ENCODE results near the gene COG4.
"Not testable (repeated sequence)": the region's sequence is repeated elsewhere in the genome, so short reads cannot be mapped to it uniquely, and the experiment has no call there.

The COG4 gene

DNA sequence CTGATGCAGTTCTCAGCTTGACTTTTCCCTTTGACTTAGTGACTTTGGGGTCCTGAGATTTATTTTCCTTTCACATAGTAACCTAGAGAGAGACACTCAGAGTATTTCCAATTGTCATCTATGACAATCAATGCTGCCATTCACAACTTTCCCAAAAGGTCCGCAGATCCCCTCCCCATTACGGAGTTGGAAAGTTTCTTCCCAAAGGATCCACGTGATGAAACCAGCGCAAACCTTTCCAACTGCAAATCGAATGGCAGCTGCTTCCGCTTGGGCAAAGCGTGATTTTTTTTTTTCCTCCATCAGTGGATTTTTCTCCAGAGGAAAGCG is 69.5 kb downstream of the COG4 start:
- DNase-seq: no peak

DNA sequence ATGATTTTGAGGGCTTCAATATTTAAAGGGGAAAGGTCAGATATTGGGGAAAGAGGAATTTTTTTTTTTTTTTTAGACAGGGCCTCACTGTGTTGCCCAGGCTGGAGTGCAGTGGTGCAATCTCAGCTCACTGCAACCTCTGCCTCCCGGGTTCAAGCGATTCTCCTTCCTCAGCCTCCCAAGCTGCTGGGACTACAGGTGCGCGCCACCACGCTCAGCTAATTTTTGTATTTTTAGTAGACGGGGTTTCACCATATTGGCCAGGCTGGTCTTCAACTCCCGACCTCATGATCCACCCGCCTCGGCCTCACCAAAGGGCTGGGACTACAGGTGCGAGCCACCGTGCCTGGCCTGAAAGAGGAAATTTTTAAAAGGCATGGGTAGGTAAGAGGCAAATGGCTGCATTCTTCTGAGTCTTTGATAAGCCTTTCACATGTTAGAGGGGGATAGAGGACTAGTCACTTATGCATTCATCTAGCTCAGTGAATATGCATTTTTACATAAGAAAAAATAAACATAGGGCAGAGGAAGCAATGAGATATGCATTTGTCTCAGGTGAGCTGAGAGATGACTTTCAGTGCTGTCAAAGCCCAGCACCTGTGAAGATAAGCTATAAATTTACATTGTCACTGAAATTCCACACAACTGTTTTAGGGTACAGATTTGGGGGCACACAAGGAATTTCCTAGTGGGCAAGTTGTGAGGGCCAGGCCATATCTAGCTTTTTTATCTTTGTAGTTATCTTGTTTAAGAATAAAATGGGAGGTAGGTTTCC is 70.0 kb downstream of the COG4 start:
- no peak for DNase-seq

DNA sequence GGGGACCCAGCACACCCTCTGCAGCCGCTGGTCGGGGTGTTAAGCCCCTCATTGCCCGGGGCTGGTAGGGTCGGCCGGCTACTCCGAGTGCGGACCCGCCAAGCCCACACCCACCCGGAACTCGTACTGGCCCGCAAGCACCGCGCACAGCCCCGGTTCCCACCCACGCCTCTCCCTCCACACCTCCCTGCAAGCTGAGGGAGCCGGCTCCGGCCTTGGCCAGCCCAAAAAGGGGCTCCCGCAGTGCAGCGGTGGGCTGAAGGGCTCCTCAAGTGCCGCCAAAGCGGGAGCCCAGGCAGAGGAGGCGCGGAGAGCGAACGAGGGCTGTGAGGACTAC is 72.4 kb downstream of the COG4 start:
- not testable (repeated sequence) for DNase-seq

DNA sequence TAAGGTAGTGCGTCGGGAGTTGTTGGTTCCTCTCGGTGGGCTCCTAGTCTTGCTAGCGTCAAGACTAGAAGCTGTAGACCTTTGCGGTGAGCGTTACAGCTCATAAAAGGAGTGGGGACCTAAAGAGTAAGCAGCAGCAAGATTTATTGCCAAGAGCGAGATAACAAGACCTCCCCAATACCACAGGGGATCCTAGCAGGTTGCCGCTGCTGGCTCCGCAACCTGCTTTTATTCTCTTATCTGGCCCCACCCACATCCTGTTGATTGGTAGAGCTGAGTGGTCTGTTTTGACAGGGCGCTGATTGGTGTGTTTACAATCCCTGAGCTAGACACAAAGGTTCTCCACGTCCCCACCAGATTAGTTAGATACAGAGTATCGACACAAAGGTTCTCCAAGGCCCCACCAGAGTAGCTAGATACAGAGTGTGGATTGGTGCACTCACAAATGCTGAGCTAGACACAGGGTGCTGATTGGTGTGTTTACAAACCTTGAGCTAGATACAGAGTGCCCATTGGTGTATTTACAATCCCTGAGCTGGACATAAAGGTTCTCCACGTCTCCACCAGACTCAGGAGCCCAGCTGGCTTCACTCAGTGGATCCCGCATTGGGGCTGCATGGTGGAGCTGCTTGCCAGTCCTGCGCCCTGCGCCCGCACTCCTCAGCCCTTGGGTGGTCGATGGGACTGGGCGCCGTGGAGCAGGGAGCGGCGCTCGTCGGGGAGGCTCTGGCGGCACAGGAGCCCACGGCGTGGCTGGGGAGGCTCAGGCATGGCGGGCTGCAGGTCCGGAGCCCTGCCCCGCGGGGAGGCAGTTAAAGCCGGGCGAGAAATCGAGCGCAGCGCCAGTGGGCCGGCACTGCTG is 73.0 kb downstream of the COG4 start:
- not testable (repeated sequence) for DNase-seq

DNA sequence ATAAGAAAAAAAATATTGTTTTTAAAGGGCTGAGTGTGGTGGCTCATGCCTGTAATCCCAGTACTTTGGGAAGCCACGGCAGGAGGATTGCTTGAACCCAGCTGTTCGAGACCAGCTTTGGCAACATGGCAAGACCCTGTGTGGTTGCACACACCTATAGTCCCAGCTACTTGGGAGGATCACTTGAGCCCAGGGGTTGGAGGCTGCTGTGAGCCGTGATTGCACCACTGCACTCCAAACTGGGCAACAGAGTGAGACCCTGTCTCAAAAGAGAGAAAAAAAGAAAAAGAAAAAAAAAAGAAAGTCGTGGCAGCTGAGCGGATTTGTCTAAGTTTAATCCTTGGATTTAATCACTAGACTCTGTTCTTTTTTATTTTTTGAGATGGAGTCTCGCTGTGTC is 75.3 kb downstream of the COG4 start:
- DNase-seq: no peak

DNA sequence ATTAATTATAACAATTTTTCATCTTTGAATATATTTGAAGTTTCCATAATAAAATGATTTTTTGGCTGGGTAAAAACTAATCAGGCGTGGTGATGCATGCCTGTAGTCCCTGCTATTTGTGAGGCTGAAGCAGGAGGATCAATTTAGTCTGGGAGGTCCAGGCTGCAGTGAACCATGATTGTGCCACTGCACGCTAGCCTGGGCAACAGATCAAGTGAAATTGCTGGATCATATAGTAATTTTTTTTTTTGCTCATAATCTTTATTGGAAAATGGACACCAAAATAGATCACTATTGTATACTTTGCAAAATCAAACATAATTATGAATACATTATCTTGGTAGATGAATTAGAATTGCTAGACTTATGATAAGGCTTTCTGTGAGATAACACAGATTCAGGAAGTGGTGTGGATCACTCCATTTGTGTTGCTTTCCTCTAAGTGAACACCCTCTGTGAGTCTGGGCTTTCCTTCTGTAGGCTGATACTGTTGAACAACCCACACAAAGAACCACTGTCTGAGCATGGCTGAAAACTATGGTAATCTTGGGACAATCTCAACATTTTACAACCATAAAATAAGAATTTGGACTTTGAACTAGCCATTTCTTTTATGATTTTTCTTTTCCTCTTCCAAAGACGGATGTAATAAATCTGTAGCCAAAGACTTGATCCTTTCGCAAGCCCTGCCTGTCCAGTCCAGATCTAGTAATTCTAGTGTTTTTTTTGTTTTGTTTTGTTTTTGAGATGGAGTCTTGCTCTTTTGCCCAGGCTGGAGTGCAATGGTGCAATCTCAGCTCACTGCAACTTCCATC is 78.9 kb downstream of the COG4 start:
- no peak for DNase-seq

DNA sequence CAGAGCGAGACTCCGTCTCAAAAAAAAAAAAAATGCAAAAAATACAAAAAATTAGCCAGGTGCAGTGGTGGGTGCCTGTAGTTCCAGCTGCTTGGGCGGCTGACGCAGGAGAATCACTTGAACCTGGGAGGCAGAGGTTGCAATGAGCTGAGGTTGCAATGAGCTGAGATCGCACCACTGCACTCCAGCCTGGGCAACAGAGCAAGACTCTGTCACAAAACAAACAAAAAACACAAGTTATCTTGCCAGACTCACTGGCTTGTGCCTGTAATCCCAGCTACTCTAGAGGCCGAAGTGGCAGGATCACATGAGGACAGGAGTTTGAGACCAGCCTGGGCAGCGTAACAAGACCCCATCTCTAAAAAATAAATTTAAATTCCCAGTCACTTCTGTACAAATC is 81.0 kb downstream of the COG4 start:
- no peak for DNase-seq

DNA sequence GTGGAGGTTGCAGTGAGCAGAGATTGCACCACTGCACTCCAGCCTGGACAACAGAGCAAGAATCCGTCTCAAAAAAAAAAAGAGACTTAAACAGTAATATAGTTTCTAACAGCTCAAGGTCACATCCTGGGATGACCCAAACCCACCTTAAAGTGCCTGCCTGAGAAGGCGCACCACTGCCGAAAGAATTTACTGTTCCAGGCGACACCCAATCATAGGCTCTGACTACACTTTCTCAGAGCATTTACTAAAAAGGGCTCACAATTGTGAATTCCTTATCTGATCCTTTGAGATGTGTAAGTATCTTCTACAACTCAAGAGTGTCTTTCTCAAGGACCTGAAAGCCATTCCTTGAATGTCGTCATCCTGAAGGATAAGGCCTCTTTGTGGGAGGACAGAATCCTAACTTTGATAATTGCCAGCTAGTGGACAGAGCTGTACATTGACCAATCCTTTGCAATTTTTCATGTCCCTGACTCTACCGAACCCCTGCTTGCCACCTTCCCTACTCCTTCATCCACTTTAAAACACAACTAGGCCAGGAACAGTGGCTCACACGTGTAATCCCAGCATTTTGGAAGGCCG is 81.9 kb downstream of the COG4 start:
- DNase-seq: no peak

DNA sequence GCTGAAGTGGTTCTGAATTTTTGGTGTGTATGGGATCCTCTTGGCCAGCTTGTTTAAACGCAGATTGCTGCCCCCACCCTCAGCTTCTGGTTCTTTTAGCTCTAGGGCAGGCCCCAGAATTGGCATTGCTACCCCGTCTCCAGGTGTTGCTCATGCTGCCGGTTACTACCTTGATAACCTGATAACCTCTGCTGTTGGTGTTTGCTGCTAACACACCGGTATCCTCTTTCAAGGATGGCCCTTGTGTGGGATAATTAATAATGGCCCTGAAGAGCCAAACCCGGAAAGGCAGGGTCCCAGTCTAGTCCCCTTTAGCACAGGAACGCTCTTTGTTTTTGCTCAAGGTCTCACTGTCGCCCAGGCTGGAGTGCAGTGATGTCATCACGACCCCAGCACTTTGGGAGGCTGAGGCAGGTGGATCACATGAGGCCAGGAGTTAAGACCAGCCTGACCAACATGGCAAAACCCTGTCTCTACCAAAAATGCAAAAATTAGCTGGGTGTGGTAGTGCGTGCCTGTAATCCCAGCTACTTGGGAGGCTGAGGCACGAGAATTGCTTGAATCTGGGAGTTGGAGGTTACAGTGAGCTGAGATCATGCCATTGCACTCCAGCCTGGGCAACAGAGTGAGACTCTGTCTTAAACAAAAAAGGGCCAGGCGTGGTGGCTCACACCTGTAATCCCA is 83.2 kb downstream of the COG4 start:
- DNase-seq: no peak

DNA sequence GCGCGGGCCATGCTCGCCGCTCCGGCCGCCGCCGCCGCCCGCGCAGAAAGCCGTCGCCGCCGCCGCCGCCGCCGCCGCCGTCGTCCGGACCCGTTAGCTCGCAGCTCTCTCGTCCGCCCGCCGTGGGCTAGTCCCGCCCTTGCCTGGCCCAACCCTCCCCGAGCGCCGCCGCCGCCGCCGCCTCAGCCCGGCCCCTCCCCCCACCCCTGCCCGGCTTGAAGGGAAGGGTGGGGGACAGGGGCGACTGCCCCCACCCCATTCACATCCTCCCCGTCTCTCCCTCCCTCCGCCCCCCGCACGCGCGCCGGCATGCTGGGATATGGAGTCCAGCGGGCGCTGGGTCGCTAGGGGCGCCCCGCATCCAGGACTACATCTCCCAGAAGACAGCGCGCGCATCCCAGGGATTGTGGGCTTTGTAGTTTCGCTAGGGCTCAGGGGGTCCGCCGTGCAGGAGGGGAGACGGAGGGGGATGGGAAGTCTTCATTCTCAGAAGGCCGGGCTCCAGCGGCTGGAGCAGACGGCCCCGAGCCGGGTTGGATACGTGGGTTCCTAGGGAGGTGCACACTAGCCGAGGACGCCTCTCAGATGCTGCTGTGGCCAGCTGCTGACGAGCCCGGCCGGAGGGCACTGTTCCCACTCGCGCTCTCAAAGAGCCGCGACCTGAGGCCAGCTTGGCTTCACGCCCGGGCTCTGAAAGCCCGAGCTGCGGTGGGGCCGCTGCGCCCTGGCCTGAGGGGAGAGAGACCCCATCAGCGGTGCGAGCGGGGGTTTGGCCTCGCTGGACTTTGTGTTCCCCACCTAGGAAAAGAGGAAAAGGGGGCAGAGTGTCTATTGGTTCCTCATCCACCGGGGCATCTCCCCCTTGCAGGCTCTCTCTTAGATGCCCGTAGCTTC is 84.1 kb downstream of the COG4 start, which contains the start of gene ST3GAL2:
TSS of gene ST3GAL2 (minus strand) at position 132 of the 894 bp plus-strand sequence. CDS start 40,570 bp downstream, outside the sequence.
- DNase-seq: peak; percentile 97

DNA sequence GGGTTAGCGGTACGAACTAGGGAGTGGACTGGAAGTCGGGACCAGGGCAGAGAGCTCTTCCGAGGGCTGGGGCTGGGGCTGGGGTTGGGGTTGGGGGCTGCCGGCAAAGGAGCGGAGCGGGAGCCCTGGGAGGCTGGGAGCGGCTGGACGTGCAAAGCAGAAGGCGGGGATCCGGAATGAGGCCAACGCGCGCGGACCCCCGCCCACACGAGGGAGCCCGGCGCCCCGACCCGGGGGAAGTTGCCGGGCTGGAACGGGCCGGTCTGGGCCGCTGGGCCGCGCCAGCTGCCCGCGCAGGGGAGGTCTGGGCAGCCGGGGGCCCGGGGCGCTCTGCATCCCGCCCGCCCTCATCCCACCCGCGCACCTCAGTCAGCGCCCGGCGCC is 84.8 kb downstream of the COG4 start:
- peak; percentile 31 for DNase-seq

DNA sequence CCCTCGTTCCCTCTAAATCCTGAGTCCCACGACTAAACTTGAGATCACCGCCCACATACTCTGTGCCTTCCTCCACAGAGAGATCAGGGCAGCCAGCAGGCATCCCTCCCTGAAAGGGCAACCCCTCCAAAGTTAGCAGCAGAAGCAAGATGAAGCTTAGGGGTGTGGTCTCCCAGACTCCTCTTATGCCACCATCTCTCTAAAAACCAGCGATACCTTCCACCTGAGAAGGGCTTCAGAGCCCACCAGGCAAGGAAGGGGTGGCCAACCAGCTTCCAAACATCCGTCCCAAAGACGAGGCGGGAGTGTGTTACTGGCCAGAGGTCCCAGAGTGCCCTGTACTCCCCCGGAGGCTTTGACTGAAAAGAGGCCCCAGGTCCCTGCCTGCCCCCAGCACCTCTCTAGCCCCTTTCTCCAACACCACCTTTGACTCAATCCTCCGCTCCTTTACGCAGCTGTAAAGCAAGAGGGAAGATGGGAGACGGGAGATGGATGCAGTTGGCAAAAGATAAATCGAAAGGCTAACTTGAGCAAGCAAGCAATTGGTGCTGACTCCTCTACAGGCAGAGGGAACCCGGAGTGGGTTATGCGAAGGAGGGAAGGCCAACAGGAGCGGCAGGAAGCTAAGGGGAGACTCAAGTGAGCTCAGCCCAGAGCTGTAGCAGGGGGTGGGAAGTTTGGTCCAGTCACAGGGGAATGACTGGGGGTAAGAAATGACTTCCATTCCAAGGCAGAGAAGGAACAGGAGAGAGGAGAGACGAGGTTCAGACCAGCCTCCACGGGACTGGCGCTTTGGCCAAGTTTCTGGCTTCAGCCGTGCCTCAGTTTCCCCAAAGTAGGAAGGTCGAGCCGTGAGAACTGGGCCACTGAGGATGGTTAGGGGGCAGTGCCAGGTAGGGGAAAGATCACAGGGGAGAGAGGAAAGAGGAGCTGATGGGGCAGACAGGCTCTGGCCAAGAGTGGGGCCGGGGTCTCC is 85.5 kb downstream of the COG4 start:
- peak; percentile 38 for DNase-seq

DNA sequence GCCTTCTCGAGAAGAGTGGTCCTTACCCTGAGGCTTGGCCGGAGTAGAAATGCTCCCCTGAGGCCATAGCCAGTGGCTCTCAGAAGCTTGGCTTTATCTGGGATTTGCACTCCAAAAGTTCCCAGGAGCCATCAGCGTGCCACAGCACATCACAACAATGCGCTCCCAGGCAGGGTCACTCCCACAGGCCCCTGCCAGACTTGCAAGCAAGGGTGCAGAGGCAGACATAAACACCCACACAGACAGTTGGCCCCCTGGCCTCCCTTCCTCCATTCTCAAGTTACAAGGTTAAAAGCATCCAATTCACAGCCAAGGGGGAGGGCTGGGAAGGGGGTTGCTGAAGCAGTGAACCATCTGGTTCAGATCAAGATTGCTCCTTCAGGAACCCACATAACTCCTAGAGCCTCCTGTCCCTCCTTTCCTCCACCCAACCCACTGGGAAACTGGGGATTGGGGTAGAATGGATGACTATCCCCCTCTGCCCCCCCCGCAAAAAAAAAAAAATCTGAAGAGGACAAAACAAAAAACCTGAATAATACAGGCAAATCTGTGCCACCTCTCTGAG is 86.3 kb downstream of the COG4 start:
- no peak for DNase-seq

DNA sequence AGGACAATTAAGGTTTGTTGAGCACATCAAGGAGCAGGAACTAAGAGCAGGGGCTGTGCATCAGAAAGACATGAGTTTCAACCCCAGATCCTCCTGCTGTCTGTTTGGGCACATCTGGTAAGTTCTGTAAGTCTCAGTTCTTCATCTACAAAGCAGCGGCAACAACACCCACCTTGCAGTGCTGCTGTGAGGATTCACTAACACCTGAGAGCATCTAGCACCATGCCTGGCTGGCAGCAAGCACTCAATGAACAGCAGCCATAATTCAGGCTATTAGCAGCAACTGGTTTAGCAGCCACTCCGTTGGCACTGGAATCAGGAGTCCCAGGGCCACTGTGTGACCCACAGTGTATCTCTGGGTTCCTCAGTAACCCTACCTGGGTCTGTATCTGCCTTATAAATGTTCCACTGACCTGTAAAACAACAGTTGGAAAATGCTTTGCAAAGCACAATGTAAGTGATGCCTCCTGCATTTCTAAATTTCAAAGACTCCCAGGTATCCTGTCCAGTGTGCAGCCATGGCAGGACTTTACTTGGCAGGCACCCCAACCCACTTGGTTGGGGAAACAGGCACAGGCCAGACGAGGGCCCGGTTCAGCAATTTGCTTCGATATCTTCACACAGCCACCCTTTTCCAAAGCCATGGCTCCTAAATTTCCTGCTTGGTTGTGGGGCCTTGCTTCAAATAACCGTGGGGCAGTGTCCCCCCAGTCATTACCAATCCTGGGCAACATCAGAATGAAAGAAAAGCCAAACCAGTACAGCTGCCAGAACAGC is 88.7 kb downstream of the COG4 start:
- no peak for DNase-seq

DNA sequence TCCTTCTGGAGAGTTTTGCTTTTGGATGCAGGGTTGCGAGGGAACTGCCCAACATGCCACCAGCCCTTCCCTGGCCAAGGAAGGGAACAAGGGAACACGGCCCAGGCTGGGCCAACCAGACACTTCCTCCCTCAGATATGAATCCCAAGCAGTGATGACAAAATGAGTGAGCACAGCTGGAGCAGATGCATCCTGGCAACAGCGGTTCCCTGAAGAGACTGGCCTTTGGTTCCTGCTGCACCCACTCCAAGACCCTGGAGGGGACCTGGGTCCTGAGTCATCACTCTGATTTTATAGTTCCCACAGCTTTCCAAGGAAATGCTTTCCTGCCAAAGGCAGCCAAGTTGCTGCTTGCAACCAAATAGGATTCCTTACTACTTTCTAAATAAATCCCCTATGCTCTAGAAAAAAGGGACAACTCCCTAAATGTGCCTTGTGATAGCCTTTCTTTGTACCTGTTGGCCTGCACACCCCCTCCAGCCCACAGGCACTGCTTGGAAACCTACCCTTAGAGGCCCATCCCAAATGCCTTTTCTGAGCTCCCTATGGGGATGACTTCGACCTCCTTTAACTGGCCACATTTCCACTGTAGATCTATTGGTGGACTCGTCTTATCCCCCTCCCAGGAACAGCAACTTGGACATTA is 89.8 kb downstream of the COG4 start:
- DNase-seq: no peak

DNA sequence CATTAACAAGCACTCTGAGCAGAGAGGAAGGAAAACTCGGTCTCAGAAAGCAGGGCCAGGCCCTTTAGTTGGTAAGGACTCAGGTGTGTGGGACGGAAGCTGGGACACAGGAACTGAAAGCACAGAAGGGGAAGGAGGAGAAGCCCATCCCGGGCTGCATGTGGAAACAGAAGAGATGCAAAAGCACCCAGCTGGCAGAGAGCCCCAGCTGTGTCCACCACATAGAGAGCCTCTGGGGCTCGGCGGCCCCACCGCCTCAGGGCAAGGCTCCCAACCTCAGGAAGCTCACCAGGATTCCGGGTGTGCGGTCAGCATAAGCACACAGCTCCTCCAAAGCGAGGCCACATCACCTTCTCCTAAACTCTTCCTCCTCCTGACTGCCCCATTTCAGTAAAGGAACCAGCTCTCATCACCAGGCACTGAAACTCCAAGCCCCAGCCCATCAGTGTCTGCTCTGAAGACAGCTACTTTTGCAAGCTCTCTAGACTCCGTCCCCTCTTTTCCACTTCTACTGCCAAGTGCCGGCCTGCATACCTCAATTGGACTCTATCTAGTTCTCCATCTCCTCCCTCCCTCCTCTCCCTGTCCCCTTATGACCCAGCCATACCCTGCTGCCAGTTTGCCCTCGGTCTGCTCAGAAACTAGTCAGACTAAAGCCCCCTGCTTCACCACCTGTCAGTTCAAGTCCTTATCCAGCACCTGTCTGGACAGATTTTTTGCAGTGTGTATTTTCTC is 90.5 kb downstream of the COG4 start:
- no peak for DNase-seq

DNA sequence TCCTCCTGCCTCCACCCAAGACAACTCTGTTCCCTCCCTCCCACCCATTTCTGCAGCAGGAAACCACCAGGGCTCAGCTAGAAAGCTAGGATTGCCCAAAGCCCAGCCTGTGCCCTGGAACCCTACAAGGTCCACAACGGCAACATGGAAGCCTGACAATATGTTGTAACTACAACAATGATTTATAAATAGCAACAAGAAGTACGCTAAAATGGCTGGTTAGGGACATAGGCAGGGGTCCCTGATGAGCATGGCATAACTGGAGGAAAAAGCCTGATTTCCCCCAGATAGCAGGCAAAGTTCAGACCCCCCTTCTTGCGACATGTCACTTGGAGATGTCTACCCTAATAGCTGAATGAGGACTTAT is 91.0 kb downstream of the COG4 start:
- no peak for DNase-seq

Measured in CD4-positive, alpha-beta T cell treated with Interleukin-6 for 4 hours (primary cell).